ENCODE measurements around the gene SF1.

- TF ChIP-seq CTCF (conservative IDR thresholded peaks at IDR 0.05) (peak; percentile 99), ZFX (IDR thresholded peaks at IDR 0.05) (no peak)
Observed at GRCh38 chr11:64723117-64723906, 55.0 kb downstream of the SF1 start, which contains the start of gene NRXN2.

Measured in C4-2B (cell line).